Stimulated activated CD8-positive, alpha-beta memory T cell treated with anti-CD3 and anti-CD28 coated beads, Interleukin-4, amount 100 ng/mL, for 24 hours (primary cell): ENCODE measurements around the gene DOCK8.

Experiments used
- DNase-seq: peaks from one replicate; pipeline ENCODE4 v3.0.0-alpha.2; 2020; ENCODE audit warnings: low read depth

DOCK8 gene

DNA sequence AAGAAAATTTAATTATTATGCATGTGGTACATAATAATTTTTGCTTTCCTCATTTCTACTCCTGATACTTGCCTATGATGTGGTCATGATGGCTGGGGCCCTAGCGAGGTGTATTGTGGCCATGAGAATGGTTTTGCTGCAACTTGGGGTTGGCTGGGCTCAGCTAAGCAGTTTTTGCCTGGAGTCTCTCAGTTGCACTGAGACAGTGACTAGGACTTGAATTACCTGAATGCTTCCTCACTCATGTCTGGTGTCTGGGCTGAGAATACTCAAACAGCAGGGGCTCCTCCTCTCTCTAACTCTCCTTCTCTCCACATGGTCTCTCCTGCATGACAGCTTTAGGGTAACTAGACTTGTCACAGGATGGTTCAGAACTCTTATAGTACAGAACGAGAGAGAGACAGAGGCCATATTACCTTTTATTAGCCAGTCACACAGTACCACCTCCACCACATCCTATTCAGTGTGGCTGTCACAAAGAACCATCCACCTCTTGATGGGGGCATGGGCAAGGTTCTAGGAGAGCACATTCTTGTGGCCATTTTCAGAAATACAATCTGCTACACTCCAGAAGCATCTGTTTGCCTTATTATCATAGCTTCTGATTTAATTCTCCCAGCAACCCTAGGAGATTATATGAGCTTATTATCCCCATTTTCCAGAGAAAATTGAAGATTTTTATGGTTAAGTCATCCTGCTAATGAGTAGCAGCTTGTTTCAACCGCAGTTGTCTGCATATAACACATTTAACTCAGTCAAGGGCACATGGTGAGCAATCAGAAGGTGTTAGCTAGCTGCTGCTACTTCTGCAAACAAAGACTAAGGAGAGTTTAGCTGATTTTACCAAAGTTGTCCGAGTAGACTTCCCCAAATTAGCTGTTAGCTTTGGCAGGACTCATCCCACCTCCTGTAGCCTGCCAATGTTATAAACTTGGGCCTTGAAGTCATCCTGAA, 245.1 kb downstream of the DOCK8 start:
- no peak for DNase-seq

DNA sequence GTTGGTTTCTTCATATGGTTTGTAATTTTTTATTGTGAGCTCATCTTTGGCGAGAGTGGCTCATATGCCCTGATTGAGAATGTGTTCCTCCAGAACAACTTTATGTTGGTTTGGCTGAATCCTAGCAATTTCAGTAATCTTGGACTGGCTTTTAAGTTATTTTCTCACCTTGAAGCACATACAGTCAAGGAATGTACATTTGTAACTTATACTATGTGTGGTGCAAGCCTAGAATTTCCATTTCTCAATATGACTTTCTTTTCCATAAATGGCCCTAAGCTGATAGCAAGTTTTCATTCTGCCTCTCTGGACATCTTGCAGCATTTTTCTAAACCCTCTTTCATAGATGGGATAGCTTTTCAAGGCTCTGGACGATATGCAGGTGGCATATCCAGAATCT, 247.5 kb downstream of the DOCK8 start:
- DNase-seq, result no peak

DNA sequence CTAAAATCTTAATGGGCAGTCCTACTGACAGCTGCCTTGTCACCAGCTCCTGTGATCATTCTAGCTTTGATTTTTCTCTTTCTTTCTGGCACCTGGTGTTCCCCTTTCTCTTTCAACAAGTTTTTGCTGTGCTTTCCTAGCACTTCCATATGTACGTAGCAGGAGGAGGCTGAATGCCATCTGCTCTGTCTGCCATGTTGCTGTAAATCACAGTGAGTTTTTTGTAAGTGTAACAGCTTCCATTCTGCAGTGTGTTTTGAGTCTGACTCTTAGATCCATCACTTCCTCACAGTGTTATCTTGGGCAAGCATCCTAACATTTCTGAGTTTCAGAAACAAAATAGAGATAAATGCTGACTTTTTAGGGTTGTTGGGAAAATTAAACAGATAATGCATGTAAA, 247.9 kb downstream of the DOCK8 start:
- no peak for DNase-seq

DNA sequence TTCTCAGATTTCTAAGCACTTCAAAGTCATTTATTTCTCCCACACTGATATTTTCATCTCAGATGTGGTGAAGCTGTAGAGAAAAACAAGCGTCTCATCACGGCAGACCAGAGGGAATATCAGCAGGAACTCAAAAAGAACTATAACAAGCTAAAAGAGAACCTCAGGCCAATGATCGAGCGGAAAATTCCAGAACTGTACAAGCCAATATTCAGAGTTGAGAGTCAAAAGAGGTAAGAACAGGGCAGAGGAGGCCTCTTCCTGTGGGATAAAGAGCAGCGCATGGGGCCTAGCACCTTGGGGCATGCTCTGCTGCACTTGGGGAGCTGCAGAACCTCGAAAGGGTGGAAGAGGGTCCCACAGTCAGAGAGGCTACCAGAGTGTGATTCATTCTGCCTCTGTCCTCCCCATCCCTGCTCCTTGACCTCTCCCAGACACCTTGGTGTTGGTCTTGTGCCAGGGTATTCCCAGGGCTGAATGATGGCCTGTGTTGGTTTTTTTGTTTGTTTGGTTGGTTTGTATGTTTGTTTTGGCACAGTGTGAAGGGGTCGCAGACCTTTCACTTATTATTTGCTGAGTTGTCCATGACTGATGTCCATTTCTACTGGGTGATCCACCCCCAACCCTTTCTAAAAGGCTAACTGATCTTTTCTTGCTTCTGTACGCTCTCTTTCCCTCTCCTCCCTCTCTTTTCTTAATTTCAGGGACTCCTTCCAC, 248.9 kb downstream of the DOCK8 start:
- DNase-seq, result no peak

DNA sequence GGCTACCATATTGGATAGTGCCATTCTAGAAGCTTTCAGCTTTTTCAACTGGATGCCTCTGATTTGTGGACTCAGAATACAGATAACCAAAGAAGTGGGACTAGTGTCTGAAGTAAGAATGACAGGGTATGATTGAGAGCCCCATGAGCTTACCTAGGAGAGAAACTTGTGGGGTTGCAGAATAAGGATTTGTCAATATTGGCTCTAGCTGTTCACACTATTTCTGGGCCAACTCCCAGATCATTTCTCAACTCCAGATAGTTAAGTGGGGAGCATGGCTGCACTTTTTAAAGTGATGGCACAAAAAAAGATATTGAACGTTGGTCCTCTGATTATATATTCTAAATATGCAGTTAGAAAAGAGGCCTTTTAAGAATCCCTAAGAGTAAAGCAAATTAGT, 252.1 kb downstream of the DOCK8 start:
- DNase-seq, result no peak

DNA sequence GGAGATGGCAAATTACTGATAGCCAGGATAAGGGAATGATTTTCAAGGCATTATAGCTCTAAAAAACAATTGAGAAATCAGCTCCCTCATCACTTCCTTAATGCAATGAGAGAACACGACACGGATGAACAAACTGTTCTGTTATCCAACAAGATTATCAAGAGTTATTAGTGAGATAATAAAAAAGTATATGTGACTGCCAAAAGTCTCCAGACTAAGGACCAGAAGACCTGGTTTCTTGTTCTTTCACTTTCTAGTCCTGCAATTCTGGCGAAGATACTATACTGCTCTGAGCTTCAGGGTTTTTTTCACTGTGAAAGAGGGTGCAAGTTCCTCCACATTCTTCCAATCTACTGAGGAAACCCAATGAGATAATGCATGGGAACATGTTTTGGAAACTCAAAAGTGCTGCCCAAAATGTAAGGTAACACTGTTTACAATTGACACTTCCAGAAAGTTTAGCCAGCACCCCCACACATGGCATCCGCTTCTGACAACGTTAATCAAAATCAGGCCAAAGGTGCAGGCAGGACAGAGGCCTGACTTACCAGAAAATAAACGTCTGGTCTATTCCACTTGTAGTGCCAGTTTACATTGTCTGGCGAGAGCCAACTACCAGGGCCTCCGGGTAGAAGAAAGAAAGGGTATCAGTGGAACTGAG, 254.2 kb downstream of the DOCK8 start:
- no peak for DNase-seq

DNA sequence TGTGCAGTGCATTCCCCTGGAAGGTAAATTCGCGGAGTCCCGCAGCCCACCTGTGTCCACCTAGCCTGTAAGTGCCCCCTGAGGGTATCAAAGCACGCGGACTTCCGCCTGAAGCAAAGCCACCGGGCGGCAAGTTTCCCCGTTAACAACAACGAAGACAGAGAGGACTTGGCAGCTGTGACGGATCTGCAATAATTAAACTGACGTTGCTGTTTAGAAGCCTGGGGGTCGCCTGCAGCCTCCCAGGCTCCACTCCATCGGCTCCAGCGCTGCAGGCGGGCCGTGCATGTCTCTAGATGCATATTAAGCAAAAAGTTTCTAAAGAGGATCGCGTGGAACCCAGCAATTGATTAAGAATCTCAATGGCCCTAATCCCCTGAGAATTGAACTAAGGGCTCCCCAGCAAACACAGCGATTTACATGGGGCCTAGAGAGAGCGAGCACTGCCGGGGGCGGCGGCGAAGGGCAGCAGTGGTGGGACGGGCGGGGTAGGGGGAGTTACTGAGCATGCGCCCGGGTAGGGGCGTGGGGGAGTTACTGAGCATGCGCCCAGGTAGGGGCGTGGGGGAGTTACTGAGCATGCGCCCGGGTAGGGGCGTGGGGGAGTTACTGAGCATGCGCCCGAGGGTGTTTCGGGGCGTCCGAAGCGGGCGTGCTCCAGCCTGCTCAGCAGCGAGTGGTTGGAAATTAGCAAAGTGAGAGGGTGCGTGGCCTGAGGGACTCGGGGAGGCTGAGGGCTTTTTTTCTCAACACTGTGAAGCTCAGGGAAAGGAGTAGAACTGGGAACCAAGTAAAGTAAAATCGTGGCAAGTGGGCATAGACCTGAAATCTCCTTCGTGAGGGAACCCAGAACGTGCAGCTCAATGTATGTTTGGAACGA, 255.2 kb downstream of the DOCK8 start:
- DNase-seq, result peak; percentile 87

DNA sequence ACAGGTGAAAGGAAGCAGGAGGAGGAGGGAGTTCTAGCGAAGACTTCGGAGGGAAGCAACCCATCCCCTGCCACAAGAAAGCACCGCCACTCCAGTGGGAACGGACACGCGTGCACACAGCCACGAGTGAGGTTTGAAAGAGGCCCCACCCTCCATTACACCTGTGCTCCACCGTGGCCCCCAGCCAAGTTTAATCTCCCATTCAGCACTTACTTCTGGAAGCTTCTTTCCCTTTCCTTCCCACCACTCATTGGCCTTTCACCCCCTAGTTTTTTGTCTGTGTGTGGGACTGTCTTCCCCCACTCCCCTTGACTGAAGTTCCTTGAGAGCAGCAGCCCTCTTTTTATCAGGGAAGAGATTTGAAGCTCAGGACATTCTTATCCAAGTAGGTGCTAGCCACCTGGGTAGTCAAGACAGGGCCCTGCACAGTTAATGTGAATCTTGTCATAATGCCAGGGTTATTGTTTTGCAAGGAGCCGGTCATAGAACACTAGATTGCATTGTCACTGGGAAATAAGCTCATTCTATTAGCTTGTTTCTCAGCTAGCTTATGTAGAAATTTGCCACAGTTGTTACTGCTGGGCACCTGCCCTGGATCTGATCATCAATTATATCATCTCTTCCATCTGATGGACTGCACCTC, 256.0 kb downstream of the DOCK8 start:
- DNase-seq, result no peak

DNA sequence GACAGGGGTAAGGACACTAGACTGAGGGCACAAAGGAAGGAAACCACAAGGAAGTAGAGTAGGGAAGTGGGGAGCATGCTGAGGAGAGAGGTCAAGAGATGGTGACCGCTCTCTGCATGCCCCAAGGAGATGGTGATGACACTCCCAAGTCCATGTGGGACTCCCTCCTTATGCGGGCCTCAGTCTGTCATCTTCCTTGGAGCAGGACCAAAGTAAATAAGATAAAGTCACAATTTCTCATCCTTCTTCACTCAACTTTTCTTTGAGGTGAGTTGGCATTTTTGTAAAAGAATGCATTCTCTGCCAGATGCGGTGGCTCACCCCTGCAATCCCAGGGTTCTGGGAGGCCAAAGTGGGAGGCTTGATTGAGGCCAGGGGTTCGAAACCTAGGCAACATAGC, 256.7 kb downstream of the DOCK8 start:
- DNase-seq, result no peak

DNA sequence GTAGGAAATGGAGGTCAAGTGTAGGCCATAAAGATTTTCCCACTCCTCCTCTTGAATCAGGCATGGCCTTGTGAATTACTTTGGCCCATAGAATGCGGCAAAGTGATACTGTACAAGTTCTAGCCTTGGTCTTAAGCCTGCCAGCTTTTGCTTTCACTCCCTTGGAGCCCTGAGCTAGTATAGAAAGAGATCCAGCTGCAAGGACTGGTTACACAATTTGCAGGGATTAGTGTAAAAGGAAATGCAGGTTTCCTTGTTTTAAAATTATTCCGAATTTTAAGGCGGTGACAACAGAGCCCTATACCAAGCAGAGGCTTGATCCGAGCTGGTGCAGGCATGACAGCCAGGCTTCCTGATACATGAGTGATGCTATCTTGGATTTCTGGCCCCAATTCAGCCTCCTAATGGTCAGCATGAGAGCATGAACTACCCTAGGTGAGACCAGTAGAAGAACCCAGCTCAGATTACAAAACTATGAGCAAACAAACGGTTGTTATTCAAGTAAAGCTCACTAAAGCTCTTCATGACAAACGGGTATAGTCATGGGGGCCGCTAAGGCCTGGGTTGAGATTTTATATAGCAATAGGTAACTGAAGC, 257.9 kb downstream of the DOCK8 start:
- no peak for DNase-seq

DNA sequence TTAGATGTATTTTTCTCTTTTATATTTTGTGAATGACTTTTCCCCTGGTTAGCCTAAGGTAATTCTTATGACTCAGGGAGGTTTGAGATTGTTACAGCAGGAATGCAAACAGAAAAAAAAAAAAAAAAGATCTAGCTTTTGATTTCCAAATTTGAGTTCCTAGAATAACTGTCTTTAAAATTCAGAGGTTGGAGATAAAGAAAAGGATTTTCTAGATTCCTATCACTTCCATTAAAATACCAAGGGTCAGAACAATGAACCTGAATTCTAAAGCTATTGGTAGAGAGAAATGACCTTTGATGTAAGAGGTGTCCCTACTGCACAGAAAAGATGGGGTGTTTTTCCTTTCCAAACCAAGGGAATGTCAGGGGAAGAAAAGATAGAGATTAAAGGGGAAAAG, 262.5 kb downstream of the DOCK8 start:
- no peak for DNase-seq

DNA sequence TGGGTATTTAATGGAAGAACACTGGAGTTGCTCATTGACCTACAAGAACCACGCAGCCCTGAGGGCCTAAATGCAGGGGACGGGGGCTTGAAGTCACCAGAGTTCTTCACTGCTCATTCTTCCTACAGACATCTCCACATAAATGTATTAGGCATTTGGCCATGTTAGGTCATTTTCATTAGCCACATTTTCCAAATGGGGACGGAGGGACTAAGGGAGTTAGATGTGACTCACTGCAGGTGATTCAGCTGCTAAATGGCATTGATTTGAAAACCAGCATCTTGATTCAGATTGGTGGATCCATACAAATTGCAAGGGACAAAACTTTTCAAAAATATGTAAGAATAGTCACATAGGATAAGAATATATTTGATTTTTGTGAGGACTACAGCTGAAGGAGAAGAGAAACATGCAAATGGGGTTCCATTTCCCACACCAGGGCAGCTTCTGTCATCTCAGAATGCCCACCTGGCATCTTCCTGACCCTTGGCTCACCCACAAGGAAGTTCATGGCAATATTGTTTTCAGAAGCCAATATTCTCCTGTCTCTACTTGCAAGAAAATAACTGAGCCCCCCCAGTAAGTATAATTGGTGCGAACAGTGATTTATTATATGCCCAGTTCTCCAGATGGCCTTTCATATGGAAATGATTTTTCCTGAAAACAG, 264.8 kb downstream of the DOCK8 start:
- DNase-seq, result no peak

DNA sequence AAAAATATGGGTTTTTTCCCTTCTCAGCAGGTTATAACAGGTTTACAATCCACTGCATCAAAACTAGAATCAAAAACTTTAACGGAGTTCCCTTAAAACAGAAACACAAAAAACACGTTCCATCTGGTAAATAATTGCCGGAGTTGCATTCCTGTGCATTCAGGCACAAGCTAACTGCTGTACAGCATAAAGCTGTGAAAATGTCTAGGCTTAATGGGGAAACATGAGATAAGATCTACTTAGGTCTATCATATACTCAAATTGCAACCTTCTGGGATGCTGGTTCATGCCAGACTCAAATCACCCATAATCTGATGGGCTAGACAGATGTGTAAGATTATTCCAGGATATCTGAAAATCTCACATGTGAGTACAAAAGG, 265.3 kb downstream of the DOCK8 start:
- DNase-seq, result no peak

DNA sequence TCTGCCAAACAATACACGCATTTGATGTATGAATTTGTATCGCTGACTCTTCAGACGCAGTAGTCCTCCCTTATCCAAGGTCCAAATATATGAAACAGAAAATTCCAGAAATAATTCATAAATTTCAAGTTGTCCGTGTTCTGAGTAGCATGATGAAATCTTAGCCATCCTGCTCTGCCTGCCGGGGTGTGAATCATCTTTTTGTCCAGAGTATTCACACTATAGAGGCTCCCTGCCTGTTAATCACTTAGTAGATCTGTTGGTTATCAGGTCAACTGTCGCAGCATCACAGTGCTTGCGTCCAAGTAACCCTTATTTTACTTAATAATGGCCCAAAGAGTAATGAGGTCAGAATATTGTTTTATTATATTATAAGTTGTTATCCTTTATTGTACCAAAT, 268.1 kb downstream of the DOCK8 start:
- no peak for DNase-seq

DNA sequence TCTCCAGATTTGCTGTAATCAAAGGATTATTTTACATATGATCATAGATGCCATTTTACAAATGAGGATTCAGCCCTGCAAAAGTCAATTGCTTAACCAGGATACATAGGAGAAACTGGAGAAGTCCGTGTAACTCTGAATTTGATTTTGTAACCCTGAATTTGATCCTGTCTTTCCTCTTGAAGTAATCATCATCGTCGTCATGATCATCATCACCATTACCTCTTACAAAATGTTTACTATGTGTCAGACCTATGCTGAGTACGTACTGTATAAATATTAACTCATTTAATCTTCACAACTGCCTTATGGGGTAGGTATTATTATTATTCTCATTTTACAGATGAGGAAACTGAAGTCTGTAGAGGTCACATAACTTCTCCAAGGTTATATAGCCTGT, 271.5 kb downstream of the DOCK8 start:
- no peak for DNase-seq

DNA sequence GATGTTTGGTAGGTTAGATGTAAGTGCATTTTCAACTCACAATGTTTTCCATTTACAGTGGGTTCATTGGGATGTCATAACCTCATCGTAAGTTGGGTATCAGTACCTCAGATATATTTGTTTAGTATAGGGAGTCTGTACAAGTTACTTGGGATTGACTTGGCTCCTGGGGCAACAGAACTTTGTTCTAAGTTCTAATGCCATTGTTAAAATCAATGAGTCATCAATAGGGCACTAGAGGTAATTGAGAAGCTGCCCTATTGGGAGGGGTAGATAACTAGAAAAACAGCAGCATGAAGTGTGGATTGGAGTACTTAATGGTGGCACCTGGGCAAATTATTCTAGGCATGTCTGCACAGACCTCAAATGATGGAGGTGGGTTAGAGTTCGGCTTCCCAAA, 272.8 kb downstream of the DOCK8 start:
- no peak for DNase-seq

DNA sequence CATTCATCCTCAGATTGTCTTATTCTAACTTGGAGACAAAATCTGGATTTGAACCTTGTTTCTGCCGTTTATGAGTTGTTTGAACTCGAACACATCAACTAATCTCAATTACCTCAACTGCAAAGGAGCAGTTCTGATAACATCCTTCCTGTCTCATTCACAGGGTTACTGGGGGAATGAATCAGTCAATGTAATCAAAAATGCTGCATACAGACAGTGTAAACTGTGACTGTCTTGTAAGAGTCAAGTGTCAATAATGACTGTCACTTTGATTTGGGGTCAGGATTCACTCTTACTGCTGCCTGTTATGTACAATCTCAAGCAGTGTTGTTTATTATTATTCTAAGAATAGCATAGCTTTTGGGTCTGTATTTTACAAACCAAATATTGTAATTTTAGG, 273.8 kb downstream of the DOCK8 start:
- DNase-seq, result no peak

DNA sequence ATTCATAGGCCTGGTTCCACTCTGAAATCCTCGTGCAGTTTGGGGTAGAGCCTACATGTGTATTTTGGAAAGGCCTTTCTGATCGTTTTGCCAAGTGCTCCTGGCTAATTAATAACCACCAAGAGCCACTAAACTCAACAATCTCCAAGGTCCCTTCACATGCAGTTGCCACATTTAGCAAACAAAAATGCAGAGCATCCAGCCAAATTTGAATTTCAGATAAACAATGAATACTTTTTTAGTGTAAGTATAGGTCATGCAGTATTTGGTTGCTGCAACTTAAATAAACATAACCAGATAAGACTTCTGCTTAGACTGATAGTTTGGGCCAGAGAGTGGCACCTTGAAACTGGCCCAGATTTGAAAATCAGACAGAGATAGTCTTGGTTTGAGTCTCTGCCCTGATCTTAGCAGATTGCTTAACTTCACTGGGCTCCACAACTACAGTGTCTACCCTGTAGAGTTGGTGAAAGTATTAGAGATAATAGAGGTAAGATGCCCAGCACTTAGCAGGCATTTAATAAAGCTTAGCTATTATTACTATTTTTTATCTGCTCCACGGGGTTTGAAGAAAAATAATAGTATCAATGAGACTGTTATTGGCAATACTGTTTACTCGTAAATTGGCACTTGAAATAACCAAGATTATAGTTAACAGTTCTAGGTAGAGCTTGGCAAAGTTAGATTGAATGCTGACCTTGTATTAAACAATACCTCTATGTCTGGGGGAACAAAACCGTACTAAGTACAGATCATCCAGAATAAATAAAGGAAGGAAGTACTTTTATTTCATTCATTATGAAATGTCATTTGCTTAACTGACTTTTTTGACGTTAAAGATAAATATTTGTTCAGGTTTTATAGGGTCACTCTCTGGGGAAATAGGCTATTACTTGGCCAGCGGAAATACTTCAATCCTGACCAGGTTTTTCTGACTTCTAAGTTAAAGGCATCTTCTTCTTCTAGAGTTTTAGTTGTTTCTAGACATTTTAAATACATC, 274.8 kb downstream of the DOCK8 start:
- DNase-seq, result no peak

DNA sequence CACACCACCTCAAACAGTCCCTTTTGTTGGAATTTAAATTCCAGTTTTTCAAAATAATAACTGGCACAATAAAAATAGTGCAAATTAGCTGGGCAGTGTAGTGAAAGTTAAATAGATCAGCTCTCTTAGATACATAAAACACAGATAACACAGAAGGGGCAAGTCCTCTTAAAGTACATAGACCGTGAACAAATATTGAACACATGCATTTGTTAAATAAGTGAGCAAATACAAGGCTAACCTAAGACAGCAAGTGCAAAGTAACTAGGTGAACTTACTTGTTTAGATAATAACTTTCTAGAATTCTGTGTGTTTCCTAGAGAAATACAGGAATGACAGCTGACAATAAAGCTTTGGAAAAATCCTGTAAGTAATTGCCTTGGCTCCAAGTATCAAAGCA, 280.1 kb downstream of the DOCK8 start:
- no peak for DNase-seq
